Stomach smooth muscle (tissue), 2 donors: ENCODE results near the gene SLC23A2.
A peak's percentile ranks its signal among the peaks of the same experiment; 100 is the strongest.

Source experiments
- H3K27ac ChIP-seq: one replicate; pipeline ENCODE4 v1.7.0; 2013; ENCODE audit warnings: mild to moderate bottlenecking, low read length, inconsistent platforms
- H3K27me3 ChIP-seq, 2 donors: one replicate each; pipeline ENCODE4 v1.7.0; 2013; ENCODE audit warnings: low read length in 2 of 2; ENCODE audit not compliant: insufficient read depth in 2 of 2, control insufficient read depth in 1 of 2
- H3K36me3 ChIP-seq, 2 donors: one replicate each; pipeline ENCODE4 v1.7.0; 2013; ENCODE audit warnings: low read length in 2 of 2; ENCODE audit not compliant: control insufficient read depth in 2 of 2, insufficient read depth in 2 of 2
- H3K4me1 ChIP-seq: one replicate; pipeline ENCODE4 v1.7.0; 2013; ENCODE audit warnings: low read length; ENCODE audit not compliant: control insufficient read depth, insufficient read depth
- H3K4me3 ChIP-seq, 2 donors: one replicate each; pipeline ENCODE4 v1.7.0; 2013; ENCODE audit warnings: low read length in 2 of 2
- H3K9ac ChIP-seq, 2 donors: one replicate each; pipeline ENCODE4 v1.7.0; 2013; ENCODE audit warnings: low read length in 2 of 2, mild to moderate bottlenecking in 1 of 2
- H3K9me3 ChIP-seq, 2 donors: one replicate each; pipeline ENCODE4 v1.7.0; 2013; ENCODE audit warnings: low read length in 2 of 2; ENCODE audit not compliant: control insufficient read depth in 2 of 2
- donor health status: healthy.
- donor health status: Pancreatic carcinoma.

The SLC23A2 gene

GRCh38 chr20:4813863-4814695 lies 187.2 kb downstream of the SLC23A2 start:
- H3K4me3 ChIP-seq, result peak overlapping the region in 1 of 2 donors; percentile 29
- peak overlapping the region; percentile 55 for H3K27ac ChIP-seq
- no peaks in the 10 kb centered on the region for H3K36me3 ChIP-seq
- peaks cover 16% of the 10 kb centered on the region for H3K4me1 ChIP-seq
- H3K9ac ChIP-seq, result peak overlapping the region; percentile 21 to 32
- no peaks in the 10 kb centered on the region for H3K9me3 ChIP-seq
- no peaks in the 10 kb centered on the region for H3K27me3 ChIP-seq

- Histone ChIP-seq H3K4me1 (peaks cover 16% of the 10 kb centered on the region), H3K27ac (peak overlapping the region; percentile 55), H3K36me3 (no peaks in the 10 kb centered on the region), H3K9ac (no peak overlapping the region), H3K9me3 (no peaks in the 10 kb centered on the region), H3K27me3 (no peaks in the 10 kb centered on the region), H3K4me3 (no peak overlapping the region)
These were observed 188.0 kb downstream of the SLC23A2 start for GRCh38 chr20:4813076-4813862.

- no peaks in the 10 kb centered on the region for H3K36me3 ChIP-seq
- H3K9me3 ChIP-seq, result no peaks in the 10 kb centered on the region
- H3K27ac ChIP-seq, result peak overlapping the region; percentile 55
- peaks cover 16% of the 10 kb centered on the region for H3K4me1 ChIP-seq
- H3K4me3 ChIP-seq, result no peak overlapping the region
- no peaks in the 10 kb centered on the region for H3K27me3 ChIP-seq
- H3K9ac ChIP-seq, result no peak overlapping the region
These were observed 188.7 kb downstream of the SLC23A2 start for GRCh38 chr20:4812641-4813075.

GRCh38 chr20:4812216-4812615 lies 189.1 kb downstream of the SLC23A2 start:
- Histone ChIP-seq H3K27me3 (no peaks in the 10 kb centered on the region), H3K9ac (no peak overlapping the region), H3K4me3 (no peak overlapping the region), H3K4me1 (peaks cover 16% of the 10 kb centered on the region), H3K27ac (no peak overlapping the region), H3K9me3 (no peaks in the 10 kb centered on the region), H3K36me3 (no peaks in the 10 kb centered on the region)

- Histone ChIP-seq H3K36me3 (no peaks in the 10 kb centered on the region), H3K9ac (no peak overlapping the region), H3K27me3 (no peaks in the 10 kb centered on the region), H3K27ac (no peak overlapping the region), H3K4me1 (peaks cover 16% of the 10 kb centered on the region), H3K4me3 (no peak overlapping the region), H3K9me3 (no peaks in the 10 kb centered on the region)
These were observed 189.6 kb downstream of the SLC23A2 start for GRCh38 chr20:4811661-4812181.

GRCh38 chr20:4811257-4811656 lies 190.1 kb downstream of the SLC23A2 start:
- Histone ChIP-seq H3K4me3 (no peak overlapping the region), H3K9me3 (no peaks in the 10 kb centered on the region), H3K4me1 (peaks cover 16% of the 10 kb centered on the region), H3K36me3 (no peaks in the 10 kb centered on the region), H3K9ac (no peak overlapping the region), H3K27me3 (no peaks in the 10 kb centered on the region), H3K27ac (no peak overlapping the region)

- Histone ChIP-seq H3K4me1 (peaks cover 16% of the 10 kb centered on the region), H3K27me3 (no peaks in the 10 kb centered on the region), H3K27ac (no peak overlapping the region), H3K4me3 (no peak overlapping the region), H3K36me3 (no peaks in the 10 kb centered on the region), H3K9ac (no peak overlapping the region), H3K9me3 (no peaks in the 10 kb centered on the region)
These were observed 190.8 kb downstream of the SLC23A2 start for GRCh38 chr20:4810426-4811019.

GRCh38 chr20:4809707-4810106 lies 191.6 kb downstream of the SLC23A2 start:
- no peak overlapping the region for H3K4me3 ChIP-seq
- no peaks in the 10 kb centered on the region for H3K9me3 ChIP-seq
- H3K27me3 ChIP-seq, result no peaks in the 10 kb centered on the region
- peaks cover 14% of the 10 kb centered on the region for H3K4me1 ChIP-seq
- no peak overlapping the region for H3K27ac ChIP-seq
- no peaks in the 10 kb centered on the region for H3K36me3 ChIP-seq
- no peak overlapping the region for H3K9ac ChIP-seq

- Histone ChIP-seq H3K27ac (no peak overlapping the region), H3K4me3 (no peak overlapping the region)
These were observed 192.4 kb downstream of the SLC23A2 start for GRCh38 chr20:4808872-4809271.

GRCh38 chr20:4805663-4806449 lies 195.5 kb downstream of the SLC23A2 start:
- Histone ChIP-seq H3K27ac (no peak overlapping the region), H3K4me1 (peaks cover 3% of the 10 kb centered on the region), H3K36me3 (no peaks in the 10 kb centered on the region), H3K9ac (no peak overlapping the region), H3K9me3 (no peaks in the 10 kb centered on the region), H3K4me3 (no peak overlapping the region), H3K27me3 (no peaks in the 10 kb centered on the region)

More at GRCh38 chr20:4808872-4809271, 192.4 kb downstream of the SLC23A2 start:
- Histone ChIP-seq H3K4me1 (peaks cover 8% of the 10 kb centered on the region), H3K9me3 (no peaks in the 10 kb centered on the region), H3K9ac (no peak overlapping the region), H3K36me3 (no peaks in the 10 kb centered on the region), H3K27me3 (no peaks in the 10 kb centered on the region)
